B cell (primary cell): ENCODE results near the gene PDX1. TPM values are rescaled to one million over a fixed set of nuclear protein-coding genes. Genes with fewer than 3 reads are reported as not detected.

ENCODE experiments used
- ATAC-seq: fragments of 200-7000 bp; cut with Tn5 transposase; one replicate; pipeline ENCODE4 v1.10.0; 2021; ENCODE audit warnings: low read depth, mild to moderate bottlenecking, moderate number of reproducible peaks, moderate library complexity
- CTCF ChIA-PET: fragments of 350-600 bp; sonication (Branson Sonifier 250); formaldehyde crosslinking; loops from one replicate; lab custom pipeline; 2021; ENCODE audit warnings: antibody characterized with exemption, inconsistent platforms; lab: Charles Lee
- POLR2A ChIA-PET: fragments of 350-600 bp; sonication (Branson Sonifier 250); formaldehyde crosslinking; loops from one replicate; lab custom pipeline; 2021; ENCODE audit warnings: antibody characterized with exemption; lab: Charles Lee
- DNase-seq: peaks from one replicate; pipeline ENCODE4 v3.0.0; 2013
- H2AFZ ChIP-seq: 2 replicates; pipeline ENCODE4 v1.6.1; 2012; ENCODE audit warnings: mild to moderate bottlenecking, low read depth, low read length; ENCODE audit not compliant: insufficient read depth, poor library complexity, severe bottlenecking
- H3K27ac ChIP-seq, 2 donors: 1 replicate in 1 of 2; 2 replicates in 1 of 2; pipeline ENCODE4 v1.5.1; 2012 to 2013; ENCODE audit warnings: low read length in 2 of 2, mild to moderate bottlenecking in 2 of 2, moderate library complexity in 1 of 2
- H3K27me3 ChIP-seq, 4 experiments: fragments of 200-600 bp in 1 of 4; sonication (generic) in 1 of 4; replicated peaks in 1 of 4; 1 replicate in 2 of 4; 2 replicates in 2 of 4; pipeline versions ENCODE4 v1.6.1 to v1.7.0; 2013 to 2016; ENCODE audit warnings: low read length in 3 of 4, mild to moderate bottlenecking in 2 of 4, mixed read lengths in 1 of 4, moderate library complexity in 1 of 4; ENCODE audit not compliant: insufficient read depth in 4 of 4, control insufficient read depth in 3 of 4; ENCODE audit errors: control extremely low read depth in 1 of 4
- H3K36me3 ChIP-seq, 2 experiments: replicated peaks in 1 of 2; 1 replicate in 1 of 2; 2 replicates in 1 of 2; pipeline versions ENCODE4 v1.6.1 to v1.7.1; 2013; ENCODE audit warnings: low read length in 1 of 2; ENCODE audit not compliant: insufficient read depth in 2 of 2, control insufficient read depth in 1 of 2; ENCODE audit errors: control extremely low read depth in 1 of 2, extremely low read depth in 1 of 2
- H3K4me1 ChIP-seq, 2 donors: fragments of 200-600 bp in 1 of 2; sonication (generic) in 1 of 2; 1 replicate in 1 of 2; 2 replicates in 1 of 2; pipeline versions ENCODE4 v1.5.1 to v1.6.1; 2013 to 2017; ENCODE audit warnings: low read length in 2 of 2; ENCODE audit not compliant: control insufficient read depth in 2 of 2, insufficient read depth in 2 of 2
- H3K4me2 ChIP-seq: replicated peaks from 2 replicates; pipeline ENCODE3; 2012; ENCODE audit warnings: mild to moderate bottlenecking, low read depth, low read length; ENCODE audit not compliant: poor library complexity, severe bottlenecking
- H3K4me3 ChIP-seq, 5 experiments: fragments of 200-600 bp in 1 of 5; sonication (generic) in 1 of 5; 1 replicate in 3 of 5; 2 replicates in 2 of 5; pipeline versions ENCODE4 v1.5.1 to v1.7.0; 2011 to 2016; ENCODE audit warnings: low read length in 4 of 5, mild to moderate bottlenecking in 4 of 5, low read depth in 2 of 5, control low read depth in 1 of 5, moderate library complexity in 1 of 5; ENCODE audit not compliant: insufficient read depth in 1 of 5; ENCODE audit errors: control extremely low read depth in 1 of 5, extremely low read depth in 1 of 5
- H3K79me2 ChIP-seq: fragments of 200-600 bp; sonication (generic); one replicate; pipeline ENCODE4 v1.6.0; 2016; ENCODE audit warnings: low read length; ENCODE audit not compliant: control insufficient read depth, insufficient read depth
- H3K9ac ChIP-seq: fragments of 200-600 bp; sonication (generic); 2 replicates; pipeline ENCODE4 v1.6.1; 2017; ENCODE audit warnings: mild to moderate bottlenecking, low read length, moderate library complexity
- H3K9me3 ChIP-seq, 3 donors: one replicate each; pipeline versions ENCODE4 v1.6.1 to v1.7.1; 2013; ENCODE audit warnings: low read length in 2 of 3; ENCODE audit not compliant: control insufficient read depth in 2 of 3, insufficient read depth in 1 of 3; ENCODE audit errors: control extremely low read depth in 1 of 3
- H4K20me1 ChIP-seq: 2 replicates; pipeline ENCODE4 v1.6.0; 2012; ENCODE audit warnings: mild to moderate bottlenecking, low read length; ENCODE audit not compliant: insufficient read depth, control insufficient read depth, poor library complexity, severe bottlenecking
- H3K27ac Mint-ChIP-seq: one replicate; pipeline ENCODE4 v1.8.0; 2021; ENCODE audit warnings: mixed read lengths
- H3K27me3 Mint-ChIP-seq: one replicate; pipeline ENCODE4 v1.8.0; 2021; ENCODE audit warnings: mixed read lengths
- H3K4me1 Mint-ChIP-seq: one replicate; pipeline ENCODE4 v1.8.0; 2021; ENCODE audit warnings: mixed read lengths
- H3K4me3 Mint-ChIP-seq: one replicate; pipeline ENCODE4 v1.8.0; 2021; ENCODE audit warnings: mixed read lengths
- H3K9me3 Mint-ChIP-seq: one replicate; pipeline ENCODE4 v1.8.0; 2022; ENCODE audit warnings: mixed read lengths; ENCODE audit not compliant: insufficient read depth
- CTCF ChIP-seq: fragments of 200-600 bp; IDR thresholded peaks from one replicate; pipeline ENCODE4 v1.8.0; 2022; ENCODE audit warnings: antibody characterized with exemption, mild to moderate bottlenecking
- EZH2 ChIP-seq: IDR thresholded peaks from 2 replicates; pipeline ENCODE4 v1.6.1; 2012; ENCODE audit warnings: borderline replicate concordance, low read depth, mild to moderate bottlenecking, moderate library complexity, low read length; ENCODE audit not compliant: insufficient read depth, poor library complexity, severe bottlenecking
- WGBS: methylation state at CpG from one replicate; pipeline ENCODE4 v1.1.5; 2013; ENCODE audit warnings: missing lambda C conversion rate; ENCODE audit not compliant: insufficient coverage; 5-methylcytosine and 5-hydroxymethylcytosine counted together
- intact Hi-C: fragments of 100-400 bp; cut with micrococcal nuclease; formaldehyde crosslinking; loops from one replicate; pipeline ENCODE4 v1.10.0; 2022
- polyA plus RNA-seq: library from polyadenylated mRNA; depleted of rRNA; stranded (reverse); fragments of >200 nt; gene quantifications from 2 replicates; pipeline ENCODE4 v1.2.3, GENCODE V29; 2012
- total RNA-seq, 2 donors: library from RNA; stranded (reverse); fragments of 120-200 nt in 1 of 2; gene quantifications; 1 replicate in 1 of 2; 2 replicates in 1 of 2; pipeline versions ENCODE4 v1.2.3 to v1.2.4, GENCODE V29; 2013 to 2022

The PDX1 gene
- total and polyA plus RNA-seq, 2 donors (not counting 1 experiment from before 2014, with no cell fraction given): not detected

- Mint-ChIP-seq H3K27ac (no peak overlapping the region), H3K4me1 (peaks cover 38% of the 10 kb centered on the region), H3K4me3 (peak overlapping the region; percentile 19), H3K27me3 (peaks cover 68% of the 10 kb centered on the region), H3K9me3 (peaks cover 4% of the 10 kb centered on the region)
- WGBS: 16% methylated on average over 20 of the region's 23 CpGs
- no peaks in the 10 kb centered on the region for H3K36me3 ChIP-seq
- H3K79me2 ChIP-seq: no peaks in the 10 kb centered on the region
- no peaks in the 10 kb centered on the region for H4K20me1 ChIP-seq
- CTCF ChIA-PET: interaction anchor here (0.6 to 3.4 kb wide), 2 partner anchors 35 to 1435 kb away, joined by 3 to 12 read pairs; no protein-coding TSS in a partner anchor
- intact Hi-C loops: loop anchor here (10.0 kb wide), 1 partner anchor 84 kb away; no protein-coding TSS in a partner anchor
- DNase-seq: peak; percentile 31
- POLR2A ChIA-PET: no interaction called here
- H2AFZ ChIP-seq: no peak overlapping the region
- peak overlapping the region; percentile 87 for H3K4me2 ChIP-seq
- no peak for ATAC-seq
- H3K4me1 ChIP-seq: peaks cover 57 to 70% of the 10 kb centered on the region in 2 donors
- H3K27me3 ChIP-seq: peaks cover 0 to 91% (median 71%) of the 10 kb centered on the region in 4 experiments
- H3K9ac ChIP-seq: no peak overlapping the region
- TF ChIP-seq EZH2 (no peak), CTCF (no peak)
- H3K9me3 ChIP-seq: peaks cover 0 to 72% (median 26%) of the 10 kb centered on the region in 3 donors
- H3K27ac ChIP-seq: no peak overlapping the region
- no peak overlapping the region for H3K4me3 ChIP-seq
These were observed 712 bp upstream of the PDX1 start for GRCh38 chr13:27918918-27919658.

GRCh38 chr13:27919659-27919933, 204 bp upstream of the PDX1 start:
- H3K4me1 Mint-ChIP-seq: peaks cover 40% of the 10 kb centered on the region
- intact Hi-C loops: loop anchor here (10.0 kb wide), 1 partner anchor 85 kb away; no protein-coding TSS in a partner anchor
- H3K4me2 ChIP-seq: peak overlapping the region; percentile 87
- H4K20me1 ChIP-seq: no peaks in the 10 kb centered on the region
- peaks cover 59 to 75% of the 10 kb centered on the region in 2 donors for H3K4me1 ChIP-seq
- ATAC-seq (no peak), DNase-seq (no peak)
- H3K4me3 ChIP-seq: peak overlapping the region in 3 of 5 experiments; percentile 30 to 61 (median 55)
- H3K27me3 Mint-ChIP-seq: peaks cover 68% of the 10 kb centered on the region
- ChIA-PET POLR2A (no interaction called here), CTCF (interaction anchor here (0.6 to 3.4 kb wide), 2 partner anchors 34 to 1434 kb away, joined by 3 to 12 read pairs; no protein-coding TSS in a partner anchor)
- peak overlapping the region; percentile 59 for H3K9ac ChIP-seq
- TF ChIP-seq EZH2 (no peak), CTCF (no peak)
- H3K36me3 ChIP-seq: no peaks in the 10 kb centered on the region
- no peak overlapping the region for H3K27ac Mint-ChIP-seq
- peak overlapping the region; percentile 71 for H3K4me3 Mint-ChIP-seq
- H3K27ac ChIP-seq: no peak overlapping the region
- peak overlapping the region; percentile 55 for H2AFZ ChIP-seq
- H3K79me2 ChIP-seq: no peaks in the 10 kb centered on the region
- H3K27me3 ChIP-seq: peaks cover 0 to 89% (median 73%) of the 10 kb centered on the region in 4 experiments
- H3K9me3 Mint-ChIP-seq: peaks cover 4% of the 10 kb centered on the region
- H3K9me3 ChIP-seq: peaks cover 0 to 77% (median 26%) of the 10 kb centered on the region in 3 donors
- 6% methylated on average over 11 of the region's 11 CpGs for WGBS
